ENCODE measurements around the gene TLCD5. TPM values are rescaled to one million over a fixed set of nuclear protein-coding genes. Genes with fewer than 3 reads are reported as not detected.
A peak's percentile ranks its signal among the peaks of the same experiment; 100 is the strongest.

The TLCD5 gene
- total and polyA plus RNA-seq, 5 donors from 2014 or later: 0.21 to 0.46 (median 0.35) TPM; not detected in 1

DNA sequence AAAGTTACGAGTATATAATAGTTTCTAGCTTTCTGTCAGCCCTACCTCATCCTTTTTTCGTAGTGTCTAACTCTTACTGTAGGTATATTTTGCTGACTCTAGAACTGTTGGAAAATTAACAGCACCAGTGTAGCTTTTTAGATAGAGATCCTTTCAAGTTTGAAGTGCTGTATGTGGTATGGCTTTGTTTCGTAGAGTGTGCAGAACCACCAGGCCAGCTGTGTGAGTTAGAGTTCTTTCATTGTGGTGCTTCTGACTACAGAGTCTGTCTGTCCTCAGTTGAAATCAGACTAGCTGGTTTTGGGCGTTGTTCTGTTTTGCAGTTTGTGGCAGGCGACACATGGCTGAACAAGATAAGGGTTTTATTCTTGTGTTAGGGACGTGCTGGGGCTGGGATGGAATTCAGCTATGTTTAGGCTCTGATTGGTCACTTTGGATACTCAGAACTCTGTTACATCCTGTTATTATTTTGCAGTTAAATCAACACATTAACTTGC lies 14.3 kb downstream of the TLCD5 start:
- H3K27ac Mint-ChIP-seq: no peak overlapping the region
- ATAC-seq (ENCODE audit: low read depth in 2 of 2) (no peak), DNase-seq (peak in 1 of 3 donors; percentile 27)
- Histone ChIP-seq H3K36me3 (ENCODE audit: control insufficient read depth, insufficient read depth, low read length) (no peaks in the 10 kb centered on the region), H3K27me3 (ENCODE audit: control insufficient read depth, insufficient read depth, low read length) (peaks cover 25% of the 10 kb centered on the region), H3K9me3 (ENCODE audit: control insufficient read depth in 2 of 2, low read length in 2 of 2) (peaks cover 0 to 9% of the 10 kb centered on the region in 2 experiments), H3K4me1 (ENCODE audit: control insufficient read depth, insufficient read depth, low read length, poor library complexity, severe bottlenecking) (peaks cover 59% of the 10 kb centered on the region), H3K4me3 (ENCODE audit: low read depth, low read length) (peak overlapping the region; percentile 81), H3K27ac (ENCODE audit: insufficient read depth, low read length, poor library complexity, severe bottlenecking) (no peak overlapping the region)
- H3K36me3 Mint-ChIP-seq: no peaks in the 10 kb centered on the region
- peak overlapping the region; percentile 27 to 70 (median 68) for H3K4me3 Mint-ChIP-seq
- peaks cover 0 to 3% (median 0%) of the 10 kb centered on the region in 7 donors for H3K9me3 Mint-ChIP-seq
- peaks cover 33 to 57% (median 38%) of the 10 kb centered on the region in 4 donors for H3K4me1 Mint-ChIP-seq
- peaks cover 43% of the 10 kb centered on the region for H3K27me3 Mint-ChIP-seq

DNA sequence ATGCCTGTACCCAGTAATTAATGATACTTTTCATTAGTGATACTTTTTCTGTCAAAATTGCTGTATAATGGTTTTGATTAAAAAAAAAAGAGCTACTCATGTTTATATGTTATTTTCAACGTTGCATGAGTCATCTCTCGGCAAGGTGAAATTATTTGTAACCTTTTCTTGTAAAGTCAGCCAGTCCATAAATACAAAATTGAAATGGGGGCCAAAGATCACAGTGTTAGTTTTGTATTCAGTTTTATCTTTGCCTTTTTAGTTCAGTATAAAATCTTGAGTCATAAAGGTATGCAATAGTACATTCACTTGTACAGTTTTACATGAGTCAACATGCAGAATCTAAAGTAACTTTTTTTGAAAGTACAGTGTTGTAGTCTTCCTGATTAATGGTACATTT lies 15.4 kb downstream of the TLCD5 start:
- no peak overlapping the region for H3K27ac Mint-ChIP-seq
- peaks cover 50% of the 10 kb centered on the region for H3K27me3 Mint-ChIP-seq
- peaks cover 0 to 3% (median 0%) of the 10 kb centered on the region in 7 donors for H3K9me3 Mint-ChIP-seq
- H3K36me3 Mint-ChIP-seq: no peaks in the 10 kb centered on the region
- H3K4me1 Mint-ChIP-seq: peaks cover 39 to 62% (median 41%) of the 10 kb centered on the region in 4 donors
- Histone ChIP-seq H3K36me3 (ENCODE audit: control insufficient read depth, insufficient read depth, low read length) (no peaks in the 10 kb centered on the region), H3K9me3 (ENCODE audit: control insufficient read depth in 2 of 2, low read length in 2 of 2) (peaks cover 0 to 9% of the 10 kb centered on the region in 2 experiments), H3K27ac (ENCODE audit: insufficient read depth, low read length, poor library complexity, severe bottlenecking) (no peak overlapping the region), H3K4me3 (ENCODE audit: low read depth, low read length) (peak overlapping the region; percentile 81), H3K4me1 (ENCODE audit: control insufficient read depth, insufficient read depth, low read length, poor library complexity, severe bottlenecking) (peaks cover 61% of the 10 kb centered on the region), H3K27me3 (ENCODE audit: control insufficient read depth, insufficient read depth, low read length) (peaks cover 25% of the 10 kb centered on the region)
- H3K4me3 Mint-ChIP-seq: peak overlapping the region in 3 of 4 donors; percentile 13 to 70 (median 48)
- DNase-seq (peak in 1 of 3 donors; percentile 22), ATAC-seq (ENCODE audit: low read depth in 2 of 2) (no peak)

GRCh38 chr11:120342226-120342625 lies 17.1 kb downstream of the TLCD5 start:
- no peak overlapping the region for H3K27ac ChIP-seq (ENCODE audit: insufficient read depth, low read length, poor library complexity, severe bottlenecking)
- no peaks in the 10 kb centered on the region for H3K36me3 ChIP-seq (ENCODE audit: control insufficient read depth, insufficient read depth, low read length)
- H3K4me1 ChIP-seq (ENCODE audit: control insufficient read depth, insufficient read depth, low read length, poor library complexity, severe bottlenecking): peaks cover 52% of the 10 kb centered on the region
- peaks cover 0 to 3% (median 0%) of the 10 kb centered on the region in 7 donors for H3K9me3 Mint-ChIP-seq
- H3K27me3 ChIP-seq (ENCODE audit: control insufficient read depth, insufficient read depth, low read length): peaks cover 25% of the 10 kb centered on the region
- peak overlapping the region in 1 of 4 donors; percentile 40 for H3K4me3 Mint-ChIP-seq
- ATAC-seq (ENCODE audit: low read depth in 2 of 2): no peak
- no peak for DNase-seq
- peaks cover 0 to 9% of the 10 kb centered on the region in 2 experiments for H3K9me3 ChIP-seq (ENCODE audit: control insufficient read depth in 2 of 2, low read length in 2 of 2)
- H3K4me3 ChIP-seq (ENCODE audit: low read depth, low read length): no peak overlapping the region
- peaks cover 54% of the 10 kb centered on the region for H3K27me3 Mint-ChIP-seq
- H3K4me1 Mint-ChIP-seq: peaks cover 39 to 73% (median 49%) of the 10 kb centered on the region in 4 donors
- H3K27ac Mint-ChIP-seq: no peak overlapping the region
- H3K36me3 Mint-ChIP-seq: no peaks in the 10 kb centered on the region

GRCh38 chr11:120342678-120343077 lies 17.6 kb downstream of the TLCD5 start:
- peaks cover 21% of the 10 kb centered on the region for H3K27me3 ChIP-seq (ENCODE audit: control insufficient read depth, insufficient read depth, low read length)
- H3K36me3 Mint-ChIP-seq: no peaks in the 10 kb centered on the region
- H3K27me3 Mint-ChIP-seq: peaks cover 54% of the 10 kb centered on the region

GRCh38 chr11:120343429-120343828 lies 18.3 kb downstream of the TLCD5 start:
- Mint-ChIP-seq H3K27me3 (peaks cover 49% of the 10 kb centered on the region), H3K4me3 (peak overlapping the region in 3 of 4 donors; percentile 20 to 61 (median 53)), H3K36me3 (no peaks in the 10 kb centered on the region), H3K9me3 (no peaks in the 10 kb centered on the region), H3K27ac (no peak overlapping the region), H3K4me1 (peaks cover 32 to 67% (median 44%) of the 10 kb centered on the region in 4 donors)
- Histone ChIP-seq H3K36me3 (ENCODE audit: control insufficient read depth, insufficient read depth, low read length) (no peaks in the 10 kb centered on the region), H3K4me3 (ENCODE audit: low read depth, low read length) (peak overlapping the region; percentile 48), H3K4me1 (ENCODE audit: control insufficient read depth, insufficient read depth, low read length, poor library complexity, severe bottlenecking) (peaks cover 40% of the 10 kb centered on the region), H3K27me3 (ENCODE audit: control insufficient read depth, insufficient read depth, low read length) (peaks cover 17% of the 10 kb centered on the region), H3K27ac (ENCODE audit: insufficient read depth, low read length, poor library complexity, severe bottlenecking) (no peak overlapping the region), H3K9me3 (ENCODE audit: control insufficient read depth in 2 of 2, low read length in 2 of 2) (peaks cover 0 to 9% of the 10 kb centered on the region in 2 experiments)
- DNase-seq (peak in 1 of 3 donors; percentile 48), ATAC-seq (ENCODE audit: low read depth in 2 of 2) (no peak)

More at GRCh38 chr11:120342678-120343077, 17.6 kb downstream of the TLCD5 start:
- Mint-ChIP-seq H3K27ac (no peak overlapping the region), H3K4me1 (peaks cover 36 to 72% (median 49%) of the 10 kb centered on the region in 4 donors), H3K4me3 (peak overlapping the region in 1 of 4 donors; percentile 40), H3K9me3 (peaks cover 0 to 3% (median 0%) of the 10 kb centered on the region in 7 donors)
- Histone ChIP-seq H3K36me3 (ENCODE audit: control insufficient read depth, insufficient read depth, low read length) (no peaks in the 10 kb centered on the region), H3K27ac (ENCODE audit: insufficient read depth, low read length, poor library complexity, severe bottlenecking) (no peak overlapping the region), H3K9me3 (ENCODE audit: control insufficient read depth in 2 of 2, low read length in 2 of 2) (peaks cover 0 to 9% of the 10 kb centered on the region in 2 experiments), H3K4me1 (ENCODE audit: control insufficient read depth, insufficient read depth, low read length, poor library complexity, severe bottlenecking) (peaks cover 47% of the 10 kb centered on the region), H3K4me3 (ENCODE audit: low read depth, low read length) (no peak overlapping the region)
- ATAC-seq (ENCODE audit: low read depth in 2 of 2) (no peak), DNase-seq (no peak)

- Histone ChIP-seq H3K4me1 (ENCODE audit: control insufficient read depth, insufficient read depth, low read length, poor library complexity, severe bottlenecking) (peaks cover 34% of the 10 kb centered on the region), H3K9me3 (ENCODE audit: control insufficient read depth in 2 of 2, low read length in 2 of 2) (peaks cover 0 to 9% of the 10 kb centered on the region in 2 experiments), H3K36me3 (ENCODE audit: control insufficient read depth, insufficient read depth, low read length) (no peaks in the 10 kb centered on the region), H3K27me3 (ENCODE audit: control insufficient read depth, insufficient read depth, low read length) (peaks cover 14% of the 10 kb centered on the region), H3K4me3 (ENCODE audit: low read depth, low read length) (peak overlapping the region; percentile 78), H3K27ac (ENCODE audit: insufficient read depth, low read length, poor library complexity, severe bottlenecking) (no peak overlapping the region)
- no peak overlapping the region for H3K27ac Mint-ChIP-seq
- peak overlapping the region; percentile 42 to 76 (median 58) for H3K4me3 Mint-ChIP-seq
- DNase-seq: peak; percentile 51 to 90 (median 78)
- H3K4me1 Mint-ChIP-seq: peaks cover 35 to 62% (median 42%) of the 10 kb centered on the region in 4 donors
- no peaks in the 10 kb centered on the region for H3K36me3 Mint-ChIP-seq
- peak; percentile 86 to 90 for ATAC-seq (ENCODE audit: low read depth in 2 of 2)
- peaks cover 56% of the 10 kb centered on the region for H3K27me3 Mint-ChIP-seq
- no peaks in the 10 kb centered on the region for H3K9me3 Mint-ChIP-seq
Observed at GRCh38 chr11:120344302-120345004, 19.4 kb downstream of the TLCD5 start.

GRCh38 chr11:120346233-120346632 lies 21.1 kb downstream of the TLCD5 start:
- Mint-ChIP-seq H3K36me3 (no peaks in the 10 kb centered on the region), H3K4me1 (peaks cover 29 to 49% (median 32%) of the 10 kb centered on the region in 4 donors), H3K4me3 (peak overlapping the region in 1 of 4 donors; percentile 66), H3K9me3 (no peaks in the 10 kb centered on the region), H3K27ac (no peak overlapping the region), H3K27me3 (peaks cover 47% of the 10 kb centered on the region)
- H3K27ac ChIP-seq (ENCODE audit: insufficient read depth, low read length, poor library complexity, severe bottlenecking): no peak overlapping the region
- peaks cover 0 to 9% of the 10 kb centered on the region in 2 experiments for H3K9me3 ChIP-seq (ENCODE audit: control insufficient read depth in 2 of 2, low read length in 2 of 2)
- peaks cover 26% of the 10 kb centered on the region for H3K4me1 ChIP-seq (ENCODE audit: control insufficient read depth, insufficient read depth, low read length, poor library complexity, severe bottlenecking)
- no peak for DNase-seq
- ATAC-seq (ENCODE audit: low read depth in 2 of 2): no peak
- H3K4me3 ChIP-seq (ENCODE audit: low read depth, low read length): no peak overlapping the region
- peaks cover 10% of the 10 kb centered on the region for H3K27me3 ChIP-seq (ENCODE audit: control insufficient read depth, insufficient read depth, low read length)
- H3K36me3 ChIP-seq (ENCODE audit: control insufficient read depth, insufficient read depth, low read length): no peaks in the 10 kb centered on the region

Data from CD4-positive, CD25-positive, alpha-beta regulatory T cell (primary cell).